A549 (cell line): ENCODE measurements around the gene DIP2A. TPM values are rescaled to one million over a fixed set of nuclear protein-coding genes. Genes with fewer than 3 reads are reported as not detected.

Experiments
- ATAC-seq, 2 experiments: fragments of 200-7000 bp in 1 of 2; fragments of >200 bp in 1 of 2; cut with Nextera tagmentation in 1 of 2; cut with Tn5 transposase in 1 of 2; 3 replicates each; pipeline versions ENCODE4 v1.8.0 to v1.9.1; 2018 to 2020; ENCODE audit warnings: mild to moderate bottlenecking in 1 of 2, moderate library complexity in 1 of 2
- CTCF ChIA-PET: fragments of 300-600 bp; sonication (Branson Sonifier 250); formaldehyde crosslinking; extraction: SDS; loops from one replicate; lab custom pipeline; 2021; ENCODE audit warnings: antibody characterized with exemption, inconsistent platforms; lab: Yijun Ruan, JAX
- POLR2A ChIA-PET: fragments of 350-600 bp; formaldehyde crosslinking; extraction: SDS; loops from one replicate; lab custom pipeline; 2021; ENCODE audit warnings: antibody characterized with exemption, inconsistent platforms; lab: Yijun Ruan, JAX
- DNase-seq, 2 experiments: peaks; one replicate each; pipeline versions ENCODE4 v3.0.0 to v3.0.0-alpha.2; 2011 to 2016; ENCODE audit warnings: low read depth in 1 of 2, low spot score in 1 of 2
- FAIRE-seq: peaks from 2 replicates; lab custom pipeline; 2011; peaks lifted over from hg19 to GRCh38; lab: Jason Lieb, UNC
- H3K27ac ChIP-seq, 2 experiments: fragments of >200 bp; sonication (Bioruptor Twin); formaldehyde crosslinking; 3 replicates each; pipeline ENCODE4 v1.5.1; 2016 to 2017
- H3K4me1 ChIP-seq: fragments of >200 bp; sonication (Bioruptor Twin); formaldehyde crosslinking; 3 replicates; pipeline ENCODE4 v1.6.1; 2016
- H3K4me2 ChIP-seq: fragments of >200 bp; sonication (Bioruptor Twin); formaldehyde crosslinking; 3 replicates; pipeline ENCODE4 v1.6.1; 2016
- H3K4me3 ChIP-seq: fragments of >200 bp; sonication (Bioruptor Twin); formaldehyde crosslinking; 3 replicates; pipeline ENCODE4 v1.5.1; 2016
- H3K9me3 ChIP-seq: fragments of >200 bp; sonication (Bioruptor Twin); formaldehyde crosslinking; 3 replicates; pipeline ENCODE4 v1.6.1; 2016
- CBX2 ChIP-seq: fragments of 200-600 bp; sonication (generic); IDR thresholded peaks from 2 replicates; pipeline ENCODE4 v1.6.1; 2016; ENCODE audit warnings: low read depth, mild to moderate bottlenecking, borderline replicate concordance
- CBX8 ChIP-seq: fragments of 200-600 bp; sonication (generic); IDR thresholded peaks from 2 replicates; pipeline ENCODE4 v1.6.1; 2016
- CHD2 ChIP-seq: fragments of 150-350 bp; IDR thresholded peaks from 2 replicates; pipeline ENCODE4 v1.6.1; 2014; ENCODE audit warnings: low read length; ENCODE audit not compliant: partially characterized antibody
- CHD4 ChIP-seq: fragments of 200-600 bp; sonication (generic); IDR thresholded peaks from 2 replicates; pipeline ENCODE4 v1.6.1; 2016; ENCODE audit warnings: antibody characterized with exemption, mild to moderate bottlenecking, borderline replicate concordance
- CTCF ChIP-seq: fragments of >200 bp; sonication (Bioruptor Twin); formaldehyde crosslinking; IDR thresholded peaks from 3 replicates; pipeline ENCODE4 v1.5.1; 2016
- EHF ChIP-seq: fragments of 250-450 bp; sonication (Bioruptor Pico); IDR thresholded peaks from 2 replicates; pipeline ENCODE4 v1.5.0; 2020; ENCODE audit warnings: mild to moderate bottlenecking
- EHMT2 ChIP-seq: fragments of 200-600 bp; sonication (generic); IDR thresholded peaks from 2 replicates; pipeline ENCODE4 v1.6.1; 2016; ENCODE audit warnings: antibody characterized with exemption, low read depth, mild to moderate bottlenecking, moderate library complexity
- HES2 ChIP-seq: fragments of >200 bp; sonication (Bioruptor Twin); formaldehyde crosslinking; IDR thresholded peaks from 2 replicates; pipeline ENCODE4 v1.6.1; 2016
- HEYL ChIP-seq: fragments of 250-450 bp; sonication (Bioruptor Pico); IDR thresholded peaks from 2 replicates; pipeline ENCODE4 v1.8.0; 2021; ENCODE audit warnings: mild to moderate bottlenecking, moderate library complexity
- HMGXB4 ChIP-seq: fragments of 250-450 bp; sonication (Bioruptor Pico); IDR thresholded peaks from 2 replicates; pipeline ENCODE4 v1.5.0; 2021; ENCODE audit warnings: mild to moderate bottlenecking, moderate library complexity, borderline replicate concordance
- HOXB5 ChIP-seq: fragments of 250-450 bp; sonication (Bioruptor Pico); IDR thresholded peaks from 2 replicates; pipeline ENCODE4 v1.5.0; 2020; ENCODE audit warnings: mild to moderate bottlenecking, moderate library complexity
- JUN ChIP-seq, 2 experiments: fragments of >200 bp; sonication (Bioruptor Twin); formaldehyde crosslinking; IDR thresholded peaks; 2 replicates in 1 of 2; 3 replicates in 1 of 2; pipeline ENCODE4 v1.6.1; 2016 to 2017
- KDM1A ChIP-seq: fragments of 200-600 bp; sonication (generic); IDR thresholded peaks from 2 replicates; pipeline ENCODE4 v1.6.1; 2016; ENCODE audit warnings: low read depth, mild to moderate bottlenecking
- MAX ChIP-seq: IDR thresholded peaks from 2 replicates; pipeline ENCODE4 v1.6.1; 2012
- NPAS2 ChIP-seq: fragments of 250-450 bp; sonication (Bioruptor Pico); IDR thresholded peaks from 2 replicates; pipeline ENCODE4 v1.8.0; 2022; ENCODE audit warnings: mild to moderate bottlenecking, moderate library complexity, borderline replicate concordance
- NR3C1 ChIP-seq: fragments of >200 bp; sonication (Bioruptor Twin); formaldehyde crosslinking; IDR thresholded peaks from 3 replicates; pipeline ENCODE4 v1.6.1; 2017
- RARB ChIP-seq: fragments of 250-450 bp; sonication (Bioruptor Pico); IDR thresholded peaks from 2 replicates; pipeline ENCODE4 v1.8.0; 2021; ENCODE audit warnings: mild to moderate bottlenecking, moderate library complexity
- RCOR1 ChIP-seq: fragments of 150-350 bp; IDR thresholded peaks from 2 replicates; pipeline ENCODE4 v1.6.1; 2014; ENCODE audit warnings: antibody characterized with exemption, low read length, low read depth
- USF2 ChIP-seq: fragments of 450-650 bp; IDR thresholded peaks from 2 replicates; pipeline ENCODE4 v1.6.1; 2014; ENCODE audit warnings: antibody characterized with exemption
- ZNF302 ChIP-seq: fragments of 250-450 bp; sonication (Bioruptor Pico); IDR thresholded peaks from 2 replicates; pipeline ENCODE4 v1.9.0; 2021; ENCODE audit warnings: inconsistent platforms, mild to moderate bottlenecking, moderate library complexity
- WGBS: methylation state at CpG from one replicate; pipeline ENCODE4 v1.1.6; 2017; ENCODE audit errors: missing lambda C conversion rate; 5-methylcytosine and 5-hydroxymethylcytosine counted together
- polyA plus RNA-seq, 4 experiments: library from polyadenylated mRNA; depleted of rRNA in 3 of 4; stranded (reverse); fragments of >200 nt; fragmentation: RNase III in 1 of 4; extraction: RNeasy Plus Mini Kit Qiagen cat#74134 plus additional on column Dnase treatment in 1 of 4; gene quantifications; 2 replicates in 3 of 4; 3 replicates in 1 of 4; pipeline ENCODE4 v1.2.3, GENCODE V29; 2011 to 2017
- TF ChIP-seq, protein P1 (sequence below): IDR thresholded peaks from 2 replicates; pipeline ENCODE4 v1.6.1; 2012
- TF ChIP-seq, protein P2 (sequence below): fragments of >200 bp; sonication (Bioruptor Twin); formaldehyde crosslinking; IDR thresholded peaks from 3 replicates; pipeline ENCODE4 v1.6.1; 2016
- TF ChIP-seq, protein P3 (sequence below): IDR thresholded peaks from 2 replicates; pipeline ENCODE4 v1.6.1; 2012; ENCODE audit warnings: low read depth, borderline replicate concordance

DIP2A gene
- polyA plus RNA-seq, 2 of the 4 experiments (the other 2 are of a cell fraction): 13.3 to 18.4 TPM

DNA sequence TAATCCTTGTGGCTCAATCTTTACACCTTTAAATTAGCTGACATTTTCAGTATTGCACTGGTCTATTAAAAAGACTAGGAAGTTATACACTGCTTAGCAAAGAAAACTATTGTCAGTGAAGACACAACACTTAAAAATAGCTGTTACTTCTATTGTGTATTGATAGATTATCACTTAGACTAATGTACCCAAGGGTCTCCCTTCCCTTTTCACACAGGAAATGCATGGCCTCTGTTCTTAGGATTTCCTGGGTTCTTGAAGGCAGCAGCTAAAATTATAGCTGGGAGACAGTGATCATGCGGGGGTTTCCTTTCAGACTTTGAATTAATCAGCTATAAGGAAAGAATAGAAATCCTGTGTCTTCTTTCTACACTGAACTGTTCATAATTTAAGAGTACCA is 12.8 kb downstream of the DIP2A start:
- Histone ChIP-seq H3K27ac (no peak overlapping the region), H3K4me2 (no peak overlapping the region), H3K4me1 (no peaks in the 10 kb centered on the region), H3K4me3 (no peak overlapping the region), H3K9me3 (no peaks in the 10 kb centered on the region)
- no peak for TF ChIP-seq EHMT2
- no peak for TF ChIP-seq NPAS2
- TF ChIP-seq, protein P1, sequence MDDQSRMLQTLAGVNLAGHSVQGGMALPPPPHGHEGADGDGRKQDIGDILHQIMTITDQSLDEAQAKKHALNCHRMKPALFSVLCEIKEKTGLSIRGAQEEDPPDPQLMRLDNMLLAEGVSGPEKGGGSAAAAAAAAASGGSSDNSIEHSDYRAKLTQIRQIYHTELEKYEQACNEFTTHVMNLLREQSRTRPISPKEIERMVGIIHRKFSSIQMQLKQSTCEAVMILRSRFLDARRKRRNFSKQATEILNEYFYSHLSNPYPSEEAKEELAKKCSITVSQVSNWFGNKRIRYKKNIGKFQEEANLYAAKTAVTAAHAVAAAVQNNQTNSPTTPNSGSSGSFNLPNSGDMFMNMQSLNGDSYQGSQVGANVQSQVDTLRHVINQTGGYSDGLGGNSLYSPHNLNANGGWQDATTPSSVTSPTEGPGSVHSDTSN: no peak
- TF ChIP-seq HOXB5 (CRISPR knock-in tag): no peak
- TF ChIP-seq HES2: no peak
- no peak for TF ChIP-seq CHD2
- TF ChIP-seq CHD4: no peak
- TF ChIP-seq CBX2: no peak
- TF ChIP-seq, protein P2, sequence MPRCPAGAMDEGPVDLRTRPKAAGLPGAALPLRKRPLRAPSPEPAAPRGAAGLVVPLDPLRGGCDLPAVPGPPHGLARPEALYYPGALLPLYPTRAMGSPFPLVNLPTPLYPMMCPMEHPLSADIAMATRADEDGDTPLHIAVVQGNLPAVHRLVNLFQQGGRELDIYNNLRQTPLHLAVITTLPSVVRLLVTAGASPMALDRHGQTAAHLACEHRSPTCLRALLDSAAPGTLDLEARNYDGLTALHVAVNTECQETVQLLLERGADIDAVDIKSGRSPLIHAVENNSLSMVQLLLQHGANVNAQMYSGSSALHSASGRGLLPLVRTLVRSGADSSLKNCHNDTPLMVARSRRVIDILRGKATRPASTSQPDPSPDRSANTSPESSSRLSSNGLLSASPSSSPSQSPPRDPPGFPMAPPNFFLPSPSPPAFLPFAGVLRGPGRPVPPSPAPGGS: no peak
- no peak for DNase-seq
- 95% methylated on average over 1 of the region's 1 CpG for WGBS
- ChIA-PET POLR2A (no interaction called here), CTCF (interaction anchor here (0.7 kb wide), 1 partner anchor 46 kb away, joined by 3 read pairs; no protein-coding TSS in a partner anchor)
- FAIRE-seq: no peak
- no peak for ATAC-seq

DNA sequence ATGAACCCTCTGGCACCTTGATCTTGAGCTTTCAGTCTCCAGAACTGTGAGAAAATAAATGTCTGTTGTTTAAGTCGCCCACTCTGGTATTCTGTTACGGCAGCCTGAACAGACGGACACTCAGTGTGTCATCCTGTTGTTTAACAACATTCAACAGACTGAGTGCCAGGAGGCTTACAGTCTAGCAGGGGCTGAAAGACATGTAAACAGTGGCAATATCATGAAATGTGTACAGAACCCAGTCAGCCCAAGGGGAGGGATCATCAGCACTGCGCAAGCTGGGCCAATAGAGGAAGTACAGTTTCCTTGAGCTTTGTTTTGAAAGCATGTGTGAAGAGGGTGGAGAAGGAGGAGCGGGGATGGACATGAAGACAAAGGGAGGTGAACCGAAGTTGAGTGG is 13.6 kb downstream of the DIP2A start:
- TF ChIP-seq HMGXB4 (CRISPR knock-in tag) (no peak), CBX8 (no peak), NR3C1 (no peak), RARB (CRISPR knock-in tag) (no peak), EHF (CRISPR knock-in tag) (no peak), USF2 (no peak), CTCF (no peak), EHMT2 (no peak), CHD2 (no peak), KDM1A (no peak), MAX (no peak), ZNF302 (CRISPR knock-in tag) (no peak), HEYL (CRISPR knock-in tag) (no peak), JUN (IDR thresholded peaks at IDR 0.05) (no peak), CBX2 (no peak), RCOR1 (no peak)
- TF ChIP-seq, protein P3, sequence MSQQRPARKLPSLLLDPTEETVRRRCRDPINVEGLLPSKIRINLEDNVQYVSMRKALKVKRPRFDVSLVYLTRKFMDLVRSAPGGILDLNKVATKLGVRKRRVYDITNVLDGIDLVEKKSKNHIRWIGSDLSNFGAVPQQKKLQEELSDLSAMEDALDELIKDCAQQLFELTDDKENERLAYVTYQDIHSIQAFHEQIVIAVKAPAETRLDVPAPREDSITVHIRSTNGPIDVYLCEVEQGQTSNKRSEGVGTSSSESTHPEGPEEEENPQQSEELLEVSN: no peak
- TF ChIP-seq, protein P2: no peak
- Histone ChIP-seq H3K4me1 (no peaks in the 10 kb centered on the region), H3K4me3 (no peak overlapping the region), H3K9me3 (no peaks in the 10 kb centered on the region), H3K27ac (no peak overlapping the region), H3K4me2 (no peak overlapping the region)
- POLR2A ChIA-PET: no interaction called here
- CTCF ChIA-PET: no interaction called here
- WGBS: 96% methylated on average over 6 of the region's 6 CpGs
- FAIRE-seq (no peak), ATAC-seq (no peak), DNase-seq (no peak)
